Activated T-cell treated with anti-CD3 and anti-CD28 coated beads, Interleukin-2, amount 50 U/mL, for 1 hour (primary cell): ENCODE results near the gene IFT43.

Experiments
- DNase-seq: peaks from one replicate; pipeline ENCODE4 v3.0.0-alpha.2; 2020

IFT43 gene

GRCh38 chr14:76019676-76020075, 34.1 kb downstream of the IFT43 start:
- no peak for DNase-seq

GRCh38 chr14:76022991-76023390, 37.4 kb downstream of the IFT43 start:
- no peak for DNase-seq

DNA sequence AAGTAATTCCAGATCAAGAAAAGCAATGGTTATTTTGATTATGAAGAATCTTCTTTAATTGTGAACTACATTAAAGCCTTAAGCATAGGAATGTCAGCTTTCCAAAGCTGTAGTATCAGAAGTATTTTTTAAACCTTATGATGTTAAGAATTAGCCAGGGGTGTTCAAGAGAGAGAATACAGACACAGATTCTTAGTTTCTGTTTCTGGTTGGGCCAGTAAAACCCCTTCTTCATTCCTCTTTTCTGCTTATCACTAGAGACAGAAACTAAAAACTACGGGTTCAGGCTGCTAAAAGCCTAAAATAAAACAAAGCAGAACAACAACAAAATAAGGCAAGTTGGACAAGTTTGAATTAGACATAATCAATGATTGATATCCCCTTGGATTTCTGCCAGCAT, 38.2 kb downstream of the IFT43 start:
- no peak for DNase-seq

GRCh38 chr14:76024211-76024907, 38.8 kb downstream of the IFT43 start:
- no peak for DNase-seq

DNA sequence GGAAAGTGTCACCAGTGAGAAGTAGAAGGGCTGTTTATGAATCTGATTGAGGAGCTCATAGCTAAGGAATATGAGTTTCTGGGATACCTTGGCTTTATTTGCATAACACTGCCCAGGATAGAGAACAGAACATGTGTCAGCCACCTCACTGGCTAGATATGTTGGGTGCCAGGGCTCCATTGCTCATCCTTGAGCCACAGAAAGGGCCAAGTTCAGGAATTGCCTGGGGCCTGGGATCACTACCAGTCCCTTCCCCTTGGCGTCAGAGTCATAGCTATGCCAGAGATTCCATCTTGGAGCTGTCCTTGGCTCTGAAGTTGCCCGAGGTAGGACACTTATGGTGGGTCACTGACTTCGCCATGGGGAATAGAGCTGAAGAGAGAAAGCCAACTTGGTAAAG, 49.0 kb downstream of the IFT43 start:
- DNase-seq: no peak

DNA sequence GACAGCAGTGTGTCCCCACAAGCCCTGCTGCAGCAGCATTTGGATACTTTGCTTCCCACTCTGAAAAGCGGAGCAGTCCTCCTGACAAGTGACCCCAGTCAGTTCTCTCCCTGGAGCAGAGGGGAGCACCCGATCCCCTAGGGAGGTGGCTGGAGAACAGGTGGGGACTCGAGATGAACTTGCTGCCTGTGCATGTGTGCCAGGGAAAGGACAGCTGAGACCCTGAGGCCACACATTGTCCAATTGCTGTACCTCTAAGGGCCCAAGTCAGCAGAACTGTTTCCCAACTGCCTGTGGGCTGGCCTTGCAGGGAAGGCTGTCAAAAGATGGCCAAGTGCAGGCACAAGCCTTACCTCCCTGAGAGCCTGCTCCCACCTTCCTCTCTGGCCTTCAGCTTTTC, 55.1 kb downstream of the IFT43 start:
- DNase-seq: no peak

DNA sequence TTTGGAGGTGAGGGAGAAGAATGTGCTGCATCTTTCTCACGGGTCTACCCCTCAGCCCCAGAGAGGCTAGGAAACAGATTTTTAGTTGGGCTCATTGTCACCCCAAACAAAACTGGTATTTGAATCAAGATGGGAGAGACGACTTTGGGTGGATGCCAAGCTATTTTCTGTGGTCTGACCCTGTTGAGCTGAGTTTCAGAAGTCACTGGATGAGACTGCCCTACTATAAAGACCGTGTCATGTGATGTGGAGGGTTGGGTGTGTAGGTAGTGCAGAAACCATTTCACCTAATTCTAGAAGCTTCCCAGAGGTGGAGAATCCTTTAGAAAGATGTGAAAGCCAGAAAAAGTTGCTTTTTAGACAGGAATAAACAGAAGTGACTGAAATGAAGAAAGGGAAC, 60.2 kb downstream of the IFT43 start:
- no peak for DNase-seq

GRCh38 chr14:76050250-76050649, 64.7 kb downstream of the IFT43 start:
- no peak for DNase-seq

DNA sequence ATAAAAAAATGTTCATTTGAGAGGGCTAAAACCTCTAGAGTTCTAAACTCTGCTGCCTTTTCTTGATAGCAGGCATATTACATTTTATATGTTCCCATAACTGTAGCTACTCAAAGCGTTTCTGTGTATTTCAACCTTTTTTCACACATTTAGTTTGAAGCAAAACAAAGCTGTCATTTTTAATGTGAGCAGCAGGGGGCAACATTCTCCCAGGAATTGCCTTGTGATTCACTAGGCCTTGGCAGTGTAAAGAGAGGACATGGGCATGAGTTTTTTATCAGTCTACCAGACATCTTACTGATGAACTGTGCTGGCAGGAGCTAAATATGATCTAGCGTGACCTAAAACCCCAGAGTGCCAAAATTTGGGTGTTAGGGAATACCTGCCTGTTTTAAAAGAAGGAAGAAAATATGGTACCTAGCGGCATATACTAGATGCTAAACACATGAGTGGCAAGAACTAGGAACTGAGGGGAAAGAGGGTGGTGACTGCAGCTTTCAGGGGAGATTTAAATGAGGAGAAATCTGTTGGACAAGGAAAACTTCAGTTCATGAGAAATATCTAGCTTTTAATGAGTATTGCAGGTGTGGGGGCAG, 65.3 kb downstream of the IFT43 start:
- peak; percentile 32 for DNase-seq

DNA sequence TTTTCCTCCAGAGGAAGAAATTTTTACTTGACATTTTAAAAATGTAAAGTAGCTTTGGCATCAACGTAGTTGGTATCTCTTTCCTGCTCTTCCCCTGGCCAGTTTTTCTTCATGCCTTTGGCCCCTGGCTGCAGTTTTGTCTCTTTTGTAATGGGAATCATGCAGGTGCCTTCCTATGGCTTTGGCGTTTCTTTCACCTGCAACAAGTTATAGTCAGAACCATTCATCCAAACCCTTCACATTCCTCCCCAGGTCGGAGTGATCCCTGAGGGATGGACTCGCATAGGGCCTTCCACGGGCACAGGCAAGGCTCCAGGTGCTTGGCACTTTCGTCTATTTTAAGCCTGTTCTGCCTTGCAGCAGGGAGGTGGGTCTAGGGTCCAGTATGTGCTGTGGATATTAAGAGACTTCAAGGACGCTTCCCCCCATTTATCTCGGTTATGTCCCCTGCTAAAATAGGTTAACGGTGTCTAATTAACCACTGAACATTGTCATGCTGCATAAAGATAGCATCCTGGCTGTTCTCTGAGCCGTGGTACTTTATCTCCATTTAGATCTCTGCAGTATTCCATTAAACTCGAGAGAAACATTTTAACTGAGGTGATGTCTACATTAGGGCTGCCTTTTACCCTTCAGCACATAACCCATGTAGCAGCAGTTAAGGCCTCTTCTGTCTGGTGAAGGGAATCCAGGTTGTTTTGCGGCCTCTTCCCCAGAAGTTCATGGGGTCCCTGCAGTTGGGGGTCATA, 66.3 kb downstream of the IFT43 start:
- no peak for DNase-seq

- DNase-seq: no peak
Observed at GRCh38 chr14:76053572-76054355, 68.2 kb downstream of the IFT43 start.

GRCh38 chr14:76055330-76055729, 69.8 kb downstream of the IFT43 start:
- DNase-seq: no peak

- DNase-seq: no peak
Observed at GRCh38 chr14:76056128-76056527, 70.6 kb downstream of the IFT43 start.

DNA sequence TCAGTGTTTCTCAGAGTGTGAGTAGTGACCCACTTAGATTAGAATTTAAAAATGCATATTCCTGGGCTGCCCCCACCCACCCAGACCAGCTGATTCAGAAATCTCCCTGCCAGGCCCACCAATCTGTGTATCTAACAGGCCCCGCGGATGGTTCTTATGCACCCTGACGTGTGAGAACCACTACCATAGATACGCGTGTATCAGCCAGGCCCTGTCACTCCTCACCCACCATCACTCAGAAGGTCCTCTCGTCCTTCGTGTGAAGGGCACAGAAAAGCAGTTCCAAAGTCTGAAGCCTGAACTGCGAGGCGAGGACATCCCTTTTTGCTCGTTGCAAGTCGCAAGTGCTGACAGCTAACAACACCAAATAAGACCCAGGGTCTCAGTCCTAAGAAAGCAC, 72.4 kb downstream of the IFT43 start:
- DNase-seq: no peak

DNA sequence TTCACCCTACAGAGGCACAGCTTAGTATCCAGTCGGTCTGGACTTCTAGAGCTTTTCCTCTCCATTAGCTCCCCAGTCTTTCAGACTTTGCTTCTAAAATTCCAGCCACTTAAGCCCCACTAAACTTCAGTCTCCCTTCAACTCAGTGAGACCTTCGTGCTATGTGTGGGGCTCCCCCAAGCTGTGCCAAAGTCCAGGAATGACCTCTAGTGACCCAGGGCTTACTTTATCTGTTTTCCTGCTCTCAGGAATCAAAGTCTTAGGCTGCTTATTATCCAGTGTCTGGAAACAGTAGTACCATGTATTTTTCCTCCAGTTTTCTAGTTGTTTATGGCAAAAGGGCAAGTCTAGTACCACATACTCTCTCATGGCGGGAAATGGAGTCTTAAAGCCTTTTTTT, 77.8 kb downstream of the IFT43 start:
- DNase-seq: no peak

DNA sequence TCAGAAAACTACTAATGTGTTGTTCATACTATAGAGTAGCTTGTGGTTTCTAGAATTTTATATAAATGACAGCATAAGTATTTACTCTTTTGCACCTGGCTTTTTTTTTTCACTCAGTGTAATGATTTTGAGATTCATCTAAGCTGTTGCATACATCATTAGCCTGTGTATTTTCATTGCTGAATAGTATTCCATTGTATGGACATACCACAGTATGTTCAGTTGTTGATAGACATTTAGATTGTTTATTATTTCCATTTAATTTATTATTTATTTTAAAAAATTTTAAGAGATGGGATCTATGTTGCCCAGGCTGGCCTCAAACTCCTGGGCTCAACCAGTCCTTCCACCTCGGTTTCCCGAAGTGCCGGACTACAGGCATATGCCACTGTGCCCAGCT, 80.0 kb downstream of the IFT43 start:
- DNase-seq: no peak

DNA sequence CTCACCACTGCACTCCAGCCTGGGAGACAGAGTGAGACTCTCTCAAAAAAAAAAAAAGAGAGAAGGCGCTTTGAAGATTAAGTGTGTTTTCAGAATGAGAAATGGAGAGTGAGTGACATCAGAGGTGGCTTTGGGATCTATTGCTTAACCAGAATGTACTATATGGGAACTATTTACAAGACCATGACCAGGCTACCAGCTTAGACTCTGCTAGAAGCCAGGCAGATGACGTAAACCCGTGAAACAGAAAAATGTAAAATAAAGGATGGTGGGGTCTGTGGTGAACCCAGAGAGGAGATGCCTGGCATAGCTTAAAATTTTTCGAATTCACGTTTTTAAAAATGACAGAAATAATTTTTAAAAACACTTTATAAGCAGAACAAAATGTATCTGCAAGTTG, 82.0 kb downstream of the IFT43 start:
- no peak for DNase-seq

GRCh38 chr14:76073717-76074116, 88.2 kb downstream of the IFT43 start:
- DNase-seq: no peak

- no peak for DNase-seq
Observed at GRCh38 chr14:76077340-76077739, 91.8 kb downstream of the IFT43 start.

DNA sequence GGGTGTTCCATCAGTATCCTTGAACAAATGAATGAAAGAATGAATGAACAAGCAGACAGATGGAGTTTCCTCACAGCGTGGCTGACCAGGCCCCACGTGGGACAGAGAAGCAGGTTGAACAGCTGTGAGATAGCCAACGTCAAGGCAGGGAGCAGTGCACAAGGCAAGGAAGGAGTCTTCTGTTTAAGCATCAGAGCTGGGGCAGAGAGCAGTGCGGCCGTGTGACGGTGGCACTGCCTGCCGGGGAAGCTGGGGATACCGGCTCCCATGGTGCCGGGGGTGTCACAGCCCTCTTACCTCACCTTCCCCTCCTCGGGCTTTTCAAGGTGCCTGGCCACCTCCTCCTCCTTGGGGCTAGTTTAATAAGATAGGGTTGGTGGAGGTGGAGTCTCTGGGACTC, 92.9 kb downstream of the IFT43 start:
- no peak for DNase-seq

GRCh38 chr14:76080025-76080424, 94.5 kb downstream of the IFT43 start:
- no peak for DNase-seq

DNA sequence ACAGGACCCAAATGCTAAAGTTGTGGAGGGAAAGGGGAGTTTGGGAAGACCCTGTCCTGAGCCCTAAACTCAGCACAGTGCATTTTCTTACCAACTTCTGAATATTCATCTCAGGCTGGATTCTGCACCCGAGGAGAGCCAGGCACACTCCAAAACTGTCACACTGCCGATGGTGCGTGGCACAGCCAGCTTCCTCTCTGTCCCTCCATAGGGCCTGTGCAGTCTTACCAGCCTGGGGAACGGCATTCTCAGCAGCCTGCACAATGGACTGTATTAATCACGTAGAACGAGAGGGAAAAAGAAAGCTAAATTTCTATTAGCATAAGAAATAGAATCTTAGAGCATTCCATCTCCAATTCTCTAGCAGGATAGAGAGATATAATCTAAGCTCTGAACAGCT, 94.9 kb downstream of the IFT43 start:
- DNase-seq: no peak

DNA sequence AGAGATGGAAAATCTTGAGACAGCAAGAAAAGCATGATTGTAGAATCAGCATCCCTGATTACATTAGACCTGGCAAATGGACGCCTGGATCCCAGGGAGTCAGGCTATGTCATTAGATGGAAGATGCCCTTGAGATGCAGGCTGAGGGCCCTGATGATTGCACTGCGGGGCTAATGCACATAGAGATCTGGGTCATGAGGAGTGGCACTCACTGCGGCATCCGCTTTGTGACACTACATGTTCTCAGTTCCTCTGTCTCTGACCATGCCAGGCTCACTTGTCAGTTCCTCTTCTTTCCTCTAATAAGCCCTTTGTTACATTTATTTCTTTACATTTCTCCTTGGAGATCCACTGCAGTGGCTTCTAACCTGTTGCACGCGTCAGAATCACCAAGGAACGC, 96.1 kb downstream of the IFT43 start:
- no peak for DNase-seq
